Activated T-cell treated with anti-CD3 and anti-CD28 coated beads, Interleukin-2, amount 50 U/mL, for 48 hours (primary cell): ENCODE data around the gene TIPARP.
"Not testable (repeated sequence)": the region's sequence is repeated elsewhere in the genome, so short reads cannot be mapped to it uniquely, and the experiment has no call there.

Experiments used
- DNase-seq, 2 experiments: peaks; one replicate each; pipeline ENCODE4 v3.0.0-alpha.2; 2020

TIPARP gene

DNA sequence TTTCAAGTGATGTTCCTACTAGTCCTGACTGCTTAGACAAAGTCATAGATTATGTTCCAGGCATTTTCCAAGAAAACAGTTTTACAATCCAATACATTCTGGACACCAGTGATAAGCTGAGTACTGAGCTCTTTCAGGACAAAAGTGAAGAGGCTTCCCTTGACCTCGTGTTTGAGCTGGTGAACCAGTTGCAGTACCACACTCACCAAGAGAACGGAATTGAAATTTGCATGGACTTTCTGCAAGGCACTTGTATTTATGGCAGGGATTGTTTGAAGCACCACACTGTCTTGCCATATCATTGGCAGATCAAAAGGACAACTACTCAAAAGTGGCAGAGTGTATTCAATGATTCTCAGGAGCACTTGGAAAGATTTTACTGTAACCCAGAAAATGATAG lies 3.8 kb downstream of the TIPARP start:
- DNase-seq: no peak

DNA sequence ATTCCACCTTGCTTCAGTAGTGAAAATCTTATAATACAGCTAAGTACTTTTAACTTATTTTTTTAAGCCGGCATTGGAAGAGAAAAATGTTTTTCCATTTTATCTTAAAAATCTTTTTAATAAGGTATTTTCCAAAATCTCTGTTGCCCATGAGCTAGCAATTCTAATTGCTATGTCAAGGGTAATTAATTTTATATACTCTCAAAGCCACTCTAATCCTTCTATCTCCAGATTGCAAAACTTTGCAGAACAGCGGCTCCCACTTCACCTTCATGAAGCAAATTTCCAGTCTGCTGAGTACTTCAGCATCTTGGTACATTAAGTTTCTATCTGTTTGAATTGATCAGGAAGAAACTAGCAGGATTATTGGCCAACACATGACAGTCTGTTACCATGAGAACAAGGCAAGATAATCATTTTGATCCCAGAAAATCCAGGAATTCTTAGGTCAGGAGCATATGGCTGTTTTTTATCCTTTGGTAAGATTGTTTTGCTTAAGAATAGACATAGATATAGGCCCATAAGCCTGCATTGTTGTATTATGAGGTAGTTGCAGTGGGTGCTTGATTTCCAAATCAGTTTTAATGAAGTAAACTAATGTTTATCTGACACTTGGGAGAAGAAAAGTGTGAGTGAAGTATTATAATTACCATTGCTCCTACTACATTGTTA lies 6.0 kb downstream of the TIPARP start:
- DNase-seq: no peak

DNA sequence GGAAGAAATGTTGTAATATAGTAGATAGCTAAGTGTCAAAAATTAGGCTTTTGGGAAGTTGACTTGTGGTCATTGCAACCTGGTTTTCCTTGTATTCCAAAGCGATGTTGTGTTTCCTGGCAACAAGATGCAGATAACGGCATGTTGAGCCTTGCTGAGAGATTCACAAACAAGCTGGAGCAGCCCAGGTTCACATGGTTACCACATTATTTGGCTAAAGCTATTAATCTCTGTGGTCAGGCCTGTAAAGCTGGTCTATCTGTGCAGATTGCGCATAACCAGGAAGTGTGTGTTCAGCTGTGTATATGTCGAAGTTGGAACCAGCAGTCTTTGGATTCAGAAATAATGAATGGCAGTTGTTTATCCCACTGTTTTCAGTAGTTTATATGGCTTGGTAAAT lies 6.6 kb downstream of the TIPARP start:
- no peak for DNase-seq

DNA sequence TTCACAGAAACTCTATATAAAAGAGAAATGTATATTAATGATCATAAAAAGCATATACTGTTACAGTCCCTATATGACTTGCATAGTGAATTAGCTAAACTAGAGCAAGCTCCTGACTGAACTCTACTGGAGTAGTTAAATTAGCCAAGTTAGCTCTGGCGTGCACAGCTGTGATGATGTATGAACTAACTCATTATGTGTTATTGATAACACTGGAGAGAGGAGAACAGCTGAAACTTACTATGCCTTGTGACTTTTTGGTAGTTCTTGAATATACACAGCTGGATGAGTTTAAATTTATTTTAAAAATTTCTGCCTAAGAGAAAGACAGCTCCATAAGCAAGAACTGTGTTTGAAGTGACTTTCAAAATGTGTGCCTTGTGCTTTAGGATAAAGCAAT lies 8.1 kb downstream of the TIPARP start:
- DNase-seq: no peak

DNA sequence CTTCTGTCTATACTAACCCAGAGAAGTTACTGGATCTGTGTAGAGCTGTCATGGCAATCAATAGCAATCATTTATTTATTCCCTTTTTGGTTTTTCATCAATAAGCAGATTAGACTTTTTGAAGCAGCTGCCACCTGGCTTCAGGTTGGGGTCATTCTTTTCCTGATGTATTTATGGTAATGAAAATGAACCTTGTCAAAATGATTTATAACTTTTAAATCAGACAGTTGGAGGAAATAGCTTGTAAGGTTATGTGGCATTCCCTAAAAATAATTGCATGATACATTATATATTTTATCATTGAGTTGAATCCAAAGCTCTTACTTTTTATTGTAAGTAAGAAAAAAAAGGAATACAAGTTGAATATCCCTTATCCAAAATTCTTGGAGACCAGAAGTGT lies 8.6 kb downstream of the TIPARP start:
- no peak for DNase-seq

DNA sequence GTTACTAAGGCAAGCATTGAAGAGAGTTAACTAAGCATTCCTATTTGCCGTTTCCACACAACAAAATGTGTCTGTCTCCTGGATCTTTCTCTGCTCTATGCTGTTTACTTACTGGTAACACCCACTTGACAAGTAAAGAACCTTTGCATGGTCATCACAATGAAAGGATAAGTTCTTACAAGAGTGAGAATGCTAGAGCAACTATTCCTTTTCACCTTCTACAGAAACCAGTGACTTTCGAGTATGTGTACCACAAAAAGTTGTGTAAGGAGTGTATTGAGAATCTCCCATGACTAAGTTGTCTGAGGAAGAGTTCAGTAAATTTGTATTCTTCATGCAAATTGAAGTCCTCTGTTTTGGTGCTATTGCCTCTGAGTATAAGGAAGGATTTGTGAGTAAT lies 10.8 kb downstream of the TIPARP start:
- DNase-seq: no peak

DNA sequence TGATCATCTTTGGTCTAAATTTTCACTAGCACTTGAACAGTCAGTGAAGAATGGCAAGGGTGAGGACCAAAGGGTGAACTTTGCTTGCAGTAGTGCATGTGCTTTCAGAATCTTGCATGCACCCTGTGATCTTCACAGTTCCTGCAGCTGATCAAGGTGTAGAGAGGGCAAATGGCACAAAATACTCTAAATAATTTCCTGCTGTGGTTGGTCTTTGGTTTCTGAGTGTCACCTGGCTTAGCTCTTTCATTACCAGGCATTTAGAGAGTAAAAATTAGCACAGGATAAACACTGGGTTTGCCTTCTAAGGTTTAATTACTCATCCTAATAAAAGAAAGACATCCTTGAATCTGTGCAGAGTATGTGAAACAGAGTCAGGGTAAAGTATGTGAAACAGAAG lies 11.4 kb downstream of the TIPARP start:
- DNase-seq: no peak

DNA sequence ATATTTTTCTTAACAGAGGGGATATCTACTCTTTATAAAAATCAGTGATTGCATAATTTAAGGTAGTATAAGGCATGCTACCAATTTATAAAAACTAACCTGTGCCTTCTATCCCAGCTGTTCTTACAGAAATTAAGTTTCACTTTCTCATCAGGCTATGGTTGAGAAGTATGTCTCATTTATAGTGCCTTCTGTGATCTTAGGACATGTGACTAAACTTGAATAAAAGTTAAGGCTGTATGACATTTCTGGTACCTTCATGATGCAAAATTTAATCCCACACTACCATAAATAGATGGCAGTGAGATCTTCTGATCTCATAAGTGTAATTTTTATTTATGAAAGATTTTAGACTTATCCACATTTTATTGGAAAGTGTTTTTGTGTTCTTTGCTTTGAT lies 12.6 kb downstream of the TIPARP start:
- DNase-seq: no peak

DNA sequence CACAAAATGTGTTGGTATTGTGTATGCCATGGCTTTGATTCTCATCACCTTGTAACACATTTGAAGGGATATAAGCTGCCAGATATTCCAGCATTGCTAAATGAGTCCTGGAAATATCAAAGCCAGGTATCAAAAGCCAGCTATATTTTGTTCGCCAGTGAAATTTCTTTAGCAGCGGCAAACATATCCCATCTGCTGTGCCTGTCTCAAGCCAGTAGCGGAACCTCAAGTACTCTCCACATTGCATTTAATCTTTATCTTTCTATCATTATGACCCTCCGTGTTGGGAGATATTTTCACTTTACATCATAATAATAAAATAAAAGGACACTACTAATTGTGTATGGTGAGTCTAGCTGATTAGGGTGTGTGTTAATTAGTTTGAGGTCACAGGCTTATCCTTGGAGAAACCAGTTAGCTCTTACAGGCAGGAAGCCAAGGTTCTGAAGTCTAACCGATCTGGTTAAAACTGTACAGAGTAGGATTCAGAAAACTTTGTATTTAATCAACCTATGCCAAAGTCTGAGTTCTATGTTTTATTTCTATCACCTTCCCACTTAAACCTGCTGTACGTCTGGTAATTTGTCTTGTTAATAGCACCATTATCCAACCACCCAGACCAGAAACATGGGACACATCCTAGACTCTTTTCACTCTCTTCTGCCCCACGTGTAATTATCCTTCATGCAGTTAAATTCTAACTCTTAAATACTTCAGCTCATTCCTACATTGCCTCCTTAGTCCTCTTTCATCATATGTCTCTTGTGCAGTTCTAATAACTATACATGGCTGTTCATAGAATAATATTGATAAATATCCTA lies 14.5 kb downstream of the TIPARP start:
- DNase-seq: no peak

DNA sequence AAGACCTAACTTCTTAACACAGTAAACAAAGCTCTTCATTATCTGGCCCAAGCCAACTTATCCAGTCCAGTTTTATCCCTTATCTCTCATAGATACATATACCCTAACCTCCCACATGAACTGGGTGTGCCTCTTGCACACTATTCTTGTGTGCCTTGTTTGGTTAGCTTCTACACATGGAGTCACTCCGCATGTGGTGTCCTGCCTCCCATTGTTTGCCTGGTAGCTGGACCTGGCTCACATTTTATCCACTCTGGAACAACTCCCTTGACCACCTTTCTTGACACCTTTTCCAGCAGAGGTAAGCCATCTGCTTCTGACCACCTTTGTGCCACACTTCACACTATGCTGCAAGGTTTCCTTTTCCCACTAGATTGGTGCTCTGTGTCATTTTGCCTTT lies 15.2 kb downstream of the TIPARP start:
- DNase-seq: no peak

DNA sequence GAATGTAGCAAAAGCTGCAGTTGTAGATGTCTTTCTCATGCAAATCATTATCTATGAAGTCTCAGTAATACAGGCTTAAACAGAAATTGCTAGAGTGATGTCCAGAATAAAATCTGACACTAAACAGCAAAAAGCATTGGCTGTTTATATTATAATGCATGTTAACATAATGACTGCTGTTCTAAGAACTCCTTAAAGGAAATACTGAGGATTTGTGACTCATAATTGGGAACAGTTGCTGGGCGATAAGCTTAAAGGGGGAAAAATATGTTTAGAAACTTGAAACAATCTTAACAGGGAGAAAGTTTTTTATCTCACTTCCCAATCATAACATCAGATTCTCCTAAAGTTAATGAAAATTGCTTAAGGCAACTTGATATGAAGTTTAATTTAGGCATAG lies 17.5 kb downstream of the TIPARP start:
- no peak for DNase-seq

DNA sequence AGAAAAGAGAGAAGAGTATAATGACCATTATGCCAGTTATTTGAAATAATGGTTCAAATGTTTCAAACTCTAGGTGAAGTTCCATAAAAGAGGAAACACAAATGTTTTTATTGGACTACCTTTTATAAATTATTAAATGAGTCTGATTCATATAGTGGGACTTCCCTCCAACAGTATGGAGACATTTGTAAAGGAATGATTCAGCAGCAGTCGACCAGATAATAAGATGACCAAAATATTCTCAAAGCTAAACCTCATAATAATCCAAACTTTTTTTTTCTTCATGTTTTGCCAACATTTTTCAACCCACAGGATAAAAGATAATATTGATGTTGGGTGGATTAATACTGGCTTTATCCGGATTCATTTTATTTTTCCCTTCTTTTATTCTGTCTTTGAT lies 18.8 kb downstream of the TIPARP start:
- no peak for DNase-seq

DNA sequence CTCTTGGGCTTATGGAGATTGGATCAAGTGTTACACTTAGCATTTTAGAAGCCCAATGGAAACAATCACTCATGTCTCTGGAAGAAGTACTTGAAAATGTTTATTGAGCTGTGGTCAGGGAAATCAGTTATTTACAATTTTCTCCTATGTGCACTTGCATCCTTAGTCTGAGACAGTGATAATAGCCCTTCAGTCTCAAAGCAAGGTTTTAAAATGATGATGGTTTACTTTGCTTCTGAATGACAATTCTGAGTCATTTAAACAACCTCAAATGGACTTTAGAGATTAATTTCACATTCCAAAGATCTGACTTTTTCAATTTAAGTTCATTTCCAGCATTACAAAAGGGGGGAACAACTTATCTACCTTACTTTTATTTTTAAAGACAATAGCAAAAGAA lies 20.1 kb downstream of the TIPARP start:
- no peak for DNase-seq

DNA sequence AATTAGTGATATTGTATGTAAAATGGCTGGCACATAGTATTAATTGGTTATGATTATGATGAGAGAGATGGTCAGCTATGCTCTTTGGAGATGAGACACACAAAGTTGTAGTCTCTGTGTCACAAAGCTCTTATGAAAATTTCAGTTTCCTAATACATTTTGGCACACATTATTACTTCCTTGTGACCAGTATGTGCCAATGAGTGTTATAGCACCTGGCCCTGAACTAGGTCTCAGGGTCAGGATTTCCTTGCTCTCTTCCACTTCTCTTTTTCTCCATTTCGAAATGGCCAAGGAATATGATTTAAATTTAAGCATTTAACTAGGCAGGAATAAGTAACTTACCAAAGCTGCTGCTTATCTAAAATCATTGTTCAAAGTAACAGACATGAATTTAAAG lies 28.0 kb downstream of the TIPARP start:
- DNase-seq: no peak

DNA sequence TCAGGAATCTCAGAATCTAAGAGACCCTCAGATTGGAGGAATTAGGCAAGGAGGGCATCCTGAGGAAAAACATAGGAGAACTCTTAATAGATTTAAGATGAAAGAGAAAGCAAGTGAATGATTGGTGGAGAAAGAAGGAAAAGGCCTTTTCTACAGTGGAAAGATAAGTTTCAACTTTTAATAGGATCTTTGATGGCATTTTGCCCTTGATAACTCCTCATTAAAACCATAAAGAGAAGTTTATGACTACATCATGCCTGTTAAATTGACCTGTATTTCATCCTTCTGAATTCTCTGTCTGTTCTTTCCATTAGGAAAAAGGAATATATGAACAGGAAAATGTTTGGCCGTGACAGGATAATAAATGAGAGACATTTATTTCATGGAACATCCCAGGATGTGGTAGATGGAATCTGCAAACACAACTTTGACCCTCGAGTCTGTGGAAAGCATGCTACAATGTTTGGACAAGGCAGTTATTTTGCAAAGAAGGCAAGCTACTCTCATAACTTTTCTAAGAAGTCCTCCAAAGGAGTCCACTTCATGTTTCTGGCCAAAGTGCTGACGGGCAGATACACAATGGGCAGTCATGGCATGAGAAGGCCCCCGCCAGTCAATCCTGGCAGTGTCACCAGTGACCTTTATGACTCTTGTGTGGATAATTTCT lies 30.1 kb downstream of the TIPARP start:
- DNase-seq: no peak

DNA sequence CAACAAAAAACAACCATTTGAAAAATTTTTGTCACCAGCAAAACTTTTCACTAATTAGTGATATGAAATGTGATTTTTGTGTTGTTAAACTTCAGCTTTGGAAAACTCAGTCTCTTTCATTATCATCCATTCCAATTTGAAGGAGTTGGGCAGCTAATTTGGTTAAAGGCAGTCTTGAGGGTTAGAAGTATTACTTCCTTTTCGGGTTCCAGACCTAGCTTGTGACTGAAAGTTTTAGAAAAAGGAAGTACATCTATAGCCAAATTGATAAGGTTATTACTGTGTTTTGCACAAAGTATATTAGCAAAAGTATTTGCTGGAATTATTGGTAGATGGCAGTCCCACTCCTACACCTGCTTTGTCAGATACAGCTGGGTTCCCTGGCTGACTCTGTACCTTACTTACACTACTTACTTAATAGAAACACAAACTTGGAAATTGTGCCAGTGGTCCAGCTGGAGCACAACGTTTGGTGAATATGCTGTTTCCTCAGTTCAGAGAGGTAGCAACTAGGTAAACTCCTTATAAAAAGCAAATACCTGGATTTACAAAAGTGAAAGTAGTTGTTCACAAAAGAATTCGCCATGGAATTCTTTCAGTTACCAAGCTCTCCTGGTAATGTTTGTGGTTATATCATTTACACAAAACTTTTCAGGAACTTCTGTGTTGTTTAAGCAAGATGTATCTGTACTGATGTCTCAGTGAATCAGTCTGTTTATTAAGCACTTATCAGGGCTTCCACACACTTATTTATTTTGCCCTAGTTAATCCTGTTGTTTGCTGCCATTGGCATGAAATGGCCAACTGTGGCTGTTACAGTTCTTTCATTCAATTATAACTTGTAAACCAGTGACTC lies 31.6 kb downstream of the TIPARP start:
- DNase-seq: no peak

DNA sequence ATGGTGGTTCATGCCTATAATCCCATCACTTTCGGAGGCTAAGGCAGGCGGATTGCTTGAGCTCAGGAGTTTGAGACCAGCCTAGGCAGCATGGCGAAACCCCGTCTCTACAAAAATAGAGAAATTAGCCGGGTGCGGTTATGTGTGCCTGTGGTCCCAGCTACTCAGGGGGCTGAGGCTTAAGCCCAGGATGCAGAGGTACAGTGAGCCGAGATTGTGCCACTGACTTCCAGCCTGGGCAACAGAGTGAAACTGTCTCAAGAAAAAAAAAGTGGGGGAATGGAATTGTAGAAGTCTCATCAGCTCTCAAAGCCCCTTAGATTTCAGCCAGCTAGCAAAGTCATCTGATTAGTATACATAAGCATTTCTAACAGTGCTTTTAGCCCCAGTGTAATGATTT lies 33.2 kb downstream of the TIPARP start:
- DNase-seq: no peak

DNA sequence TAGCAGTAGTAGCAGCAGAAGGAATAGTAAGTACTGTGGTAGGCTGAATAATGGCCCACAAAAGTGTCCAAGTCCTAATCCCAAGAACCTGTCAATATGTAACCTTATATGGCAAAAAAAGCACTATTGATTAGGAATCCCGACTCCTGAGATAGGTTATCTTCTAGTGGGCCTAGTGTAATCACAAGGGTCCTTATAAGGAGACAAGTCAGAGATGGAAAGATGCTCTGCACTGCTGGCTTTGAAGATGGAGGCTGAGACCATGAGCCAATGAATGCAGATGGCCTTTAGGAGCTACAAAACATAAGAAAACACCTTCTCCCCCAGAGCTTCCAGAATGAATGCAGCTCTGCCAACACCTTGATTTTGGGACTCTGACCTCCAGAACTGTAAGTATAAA lies 36.0 kb downstream of the TIPARP start:
- DNase-seq: no peak

DNA sequence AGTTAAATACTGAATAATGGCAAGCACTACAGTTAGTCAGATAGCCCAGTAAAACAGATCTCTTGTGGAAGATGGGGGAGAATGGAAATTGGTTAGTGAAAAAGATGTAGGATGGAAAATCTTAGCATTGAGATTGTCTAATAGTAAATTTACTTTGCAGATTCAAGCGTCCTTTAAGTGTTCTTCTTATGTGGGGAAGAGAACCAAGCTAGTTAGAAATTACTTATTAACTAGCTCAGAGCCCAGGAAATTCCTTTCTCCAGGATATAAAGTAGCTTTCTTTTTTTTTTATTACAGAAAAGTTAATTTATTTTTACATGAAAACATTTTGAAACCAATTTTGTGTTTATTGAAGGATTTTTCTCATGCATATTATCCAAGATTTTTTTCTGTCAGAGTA lies 36.7 kb downstream of the TIPARP start:
- DNase-seq: no peak

DNA sequence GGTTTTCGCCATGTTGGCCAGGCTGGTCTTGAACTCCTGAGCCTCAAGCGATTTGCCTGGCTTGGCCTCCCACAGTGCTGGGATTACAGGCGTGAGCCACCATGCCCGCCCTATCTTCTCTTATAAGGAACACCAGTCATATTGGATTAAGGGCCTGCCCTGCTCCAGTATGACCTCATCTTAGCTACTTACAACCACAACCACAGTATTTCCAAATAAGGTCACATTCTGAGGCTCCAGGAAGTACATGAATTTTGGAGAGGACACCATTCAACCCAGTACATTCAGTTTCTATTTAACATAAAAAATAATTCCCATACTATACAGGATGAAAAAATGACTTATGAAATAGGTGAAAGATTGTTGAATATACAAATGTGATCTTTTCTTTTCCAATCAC lies 37.6 kb downstream of the TIPARP start:
- DNase-seq: not testable (repeated sequence)

DNA sequence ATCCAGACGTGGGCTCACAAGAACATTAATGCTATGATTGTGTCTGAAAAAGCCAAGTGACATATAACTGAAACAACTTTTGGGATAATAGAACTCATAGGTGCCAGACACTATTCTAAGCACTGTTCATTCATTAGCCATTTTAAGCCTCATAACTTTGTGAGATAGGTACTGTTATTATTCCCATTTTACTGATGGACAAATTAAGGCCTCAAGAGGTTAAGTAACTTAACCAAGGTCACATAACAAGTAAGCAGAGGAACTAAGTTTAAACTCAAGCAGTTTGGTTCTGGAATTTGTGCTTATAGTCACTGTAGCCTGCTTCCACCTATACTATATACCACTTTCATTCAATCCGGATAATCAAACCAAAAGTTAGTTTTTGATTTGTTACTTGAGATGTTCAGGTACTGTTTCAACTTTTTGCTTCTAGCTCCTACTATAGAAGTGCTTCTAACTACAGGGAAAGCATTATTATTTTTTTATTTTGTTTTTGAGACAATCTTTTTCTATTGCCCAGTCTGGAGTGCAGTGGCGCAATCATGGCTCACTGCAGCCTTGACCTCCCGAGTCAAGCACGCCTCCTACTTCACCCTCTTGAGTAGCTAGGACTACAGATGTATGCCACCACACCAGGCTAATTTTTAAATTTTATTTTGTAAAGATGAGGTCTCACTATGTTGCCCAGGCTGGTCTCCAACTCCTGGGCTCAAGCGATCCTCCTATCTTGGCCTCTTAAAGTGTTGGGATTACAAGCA lies 41.9 kb downstream of the TIPARP start:
- DNase-seq: no peak

DNA sequence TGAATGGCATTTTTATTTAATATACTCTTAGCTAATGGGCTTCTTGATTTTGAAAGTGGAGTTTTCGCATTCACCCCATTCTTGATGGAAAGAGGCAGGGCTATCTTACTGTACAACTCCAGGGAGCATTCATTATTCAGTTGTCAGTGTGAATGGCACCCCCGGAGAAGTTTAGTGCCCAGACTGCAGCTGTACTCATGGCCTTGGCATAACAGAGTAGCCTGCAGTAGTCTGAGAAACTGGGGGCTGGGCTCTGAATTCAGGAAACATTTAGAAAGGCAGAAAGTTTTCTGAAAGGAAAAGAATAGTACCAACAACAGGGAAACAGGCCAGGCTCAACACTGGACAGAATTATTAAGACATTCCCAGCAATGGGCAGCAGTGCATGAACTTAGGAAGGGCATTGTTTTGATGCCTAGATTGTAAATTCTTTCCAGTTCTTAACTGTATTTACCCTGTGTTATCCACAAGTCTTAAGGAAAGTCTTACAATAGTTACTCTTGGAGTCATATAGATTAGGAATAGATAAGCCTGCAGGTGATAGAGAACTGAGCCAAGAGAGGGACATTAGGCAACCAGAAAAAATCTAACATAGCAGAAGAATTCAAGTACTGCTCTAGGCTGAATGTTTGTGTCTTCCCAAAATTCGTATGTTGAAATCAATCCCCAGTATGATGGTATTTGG lies 44.4 kb downstream of the TIPARP start:
- DNase-seq: no peak
